ENCODE measurements around the gene TSC2.

DNA sequence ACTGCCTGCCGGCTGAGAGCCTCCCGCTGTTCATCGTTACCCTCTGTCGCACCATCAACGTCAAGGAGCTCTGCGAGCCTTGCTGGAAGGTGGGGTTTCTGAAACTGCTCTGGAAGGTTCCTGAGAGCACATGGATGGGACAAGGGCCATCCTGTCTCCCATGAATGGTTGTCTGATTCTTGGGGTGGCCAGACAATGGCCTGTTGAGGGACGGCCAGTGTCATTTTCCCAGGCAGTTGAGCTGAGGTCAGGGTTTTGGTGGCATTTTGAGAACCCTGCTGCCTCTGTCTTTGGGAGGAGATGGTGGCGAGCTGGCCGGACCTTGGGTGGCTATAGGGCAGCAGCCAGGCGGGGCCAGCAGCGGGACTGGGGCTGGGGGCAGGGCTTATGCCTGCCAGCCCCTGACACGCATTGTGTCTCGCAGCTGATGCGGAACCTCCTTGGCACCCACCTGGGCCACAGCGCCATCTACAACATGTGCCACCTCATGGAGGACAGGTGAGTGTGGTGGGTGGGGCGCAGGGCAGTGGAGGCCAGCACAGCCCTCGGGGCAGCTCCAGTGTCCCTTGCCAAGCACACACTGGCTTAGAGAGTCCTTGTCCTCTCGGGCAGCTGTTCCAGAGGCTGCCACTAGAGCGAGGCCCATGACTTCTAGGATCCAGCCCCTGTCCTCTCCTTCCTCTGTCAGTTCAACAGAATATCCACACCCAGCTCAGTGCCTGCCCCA, 9.1 kb downstream of the TSC2 start:
- TF ChIP-seq POLR2A (IDR thresholded peaks at IDR 0.05): no peak
- TF ChIP-seq, protein P1, sequence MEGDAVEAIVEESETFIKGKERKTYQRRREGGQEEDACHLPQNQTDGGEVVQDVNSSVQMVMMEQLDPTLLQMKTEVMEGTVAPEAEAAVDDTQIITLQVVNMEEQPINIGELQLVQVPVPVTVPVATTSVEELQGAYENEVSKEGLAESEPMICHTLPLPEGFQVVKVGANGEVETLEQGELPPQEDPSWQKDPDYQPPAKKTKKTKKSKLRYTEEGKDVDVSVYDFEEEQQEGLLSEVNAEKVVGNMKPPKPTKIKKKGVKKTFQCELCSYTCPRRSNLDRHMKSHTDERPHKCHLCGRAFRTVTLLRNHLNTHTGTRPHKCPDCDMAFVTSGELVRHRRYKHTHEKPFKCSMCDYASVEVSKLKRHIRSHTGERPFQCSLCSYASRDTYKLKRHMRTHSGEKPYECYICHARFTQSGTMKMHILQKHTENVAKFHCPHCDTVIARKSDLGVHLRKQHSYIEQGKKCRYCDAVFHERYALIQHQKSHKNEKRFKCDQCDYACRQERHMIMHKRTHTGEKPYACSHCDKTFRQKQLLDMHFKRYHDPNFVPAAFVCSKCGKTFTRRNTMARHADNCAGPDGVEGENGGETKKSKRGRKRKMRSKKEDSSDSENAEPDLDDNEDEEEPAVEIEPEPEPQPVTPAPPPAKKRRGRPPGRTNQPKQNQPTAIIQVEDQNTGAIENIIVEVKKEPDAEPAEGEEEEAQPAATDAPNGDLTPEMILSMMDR (IDR thresholded peaks at IDR 0.05): no peak
